ENCODE data around the gene CRYBA2. TPM values are rescaled to one million over a fixed set of nuclear protein-coding genes. Genes with fewer than 3 reads are reported as not detected.

The CRYBA2 gene
- total RNA-seq, 1 experiment from 2014 or later: not detected

- no peak for DNase-seq (ENCODE audit: low spot score)
These were observed 10.5 kb downstream of the CRYBA2 start for GRCh38 chr2:218982586-218983262.

- DNase-seq (ENCODE audit: low spot score): no peak
These were observed 11.2 kb downstream of the CRYBA2 start for GRCh38 chr2:218981881-218982585.

GRCh38 chr2:218981390-218981880 is 11.8 kb downstream of the CRYBA2 start:
- no peak for DNase-seq (ENCODE audit: low spot score)

GRCh38 chr2:218980735-218981389 is 12.4 kb downstream of the CRYBA2 start:
- DNase-seq (ENCODE audit: low spot score): no peak

- DNase-seq (ENCODE audit: low spot score): peak; percentile 76
These were observed 13.1 kb downstream of the CRYBA2 start for GRCh38 chr2:218979846-218980734.

- no peak for DNase-seq (ENCODE audit: low spot score)
These were observed 18.0 kb downstream of the CRYBA2 start for GRCh38 chr2:218975060-218975777.

GRCh38 chr2:218970894-218971293 is 22.3 kb downstream of the CRYBA2 start:
- DNase-seq (ENCODE audit: low spot score): no peak

GRCh38 chr2:218964041-218964771 is 29.0 kb downstream of the CRYBA2 start:
- DNase-seq (ENCODE audit: low spot score): peak; percentile 96

- DNase-seq (ENCODE audit: low spot score): peak; percentile 39
These were observed 29.6 kb downstream of the CRYBA2 start for GRCh38 chr2:218963601-218964000.

GRCh38 chr2:218962859-218963492 is 30.2 kb downstream of the CRYBA2 start:
- DNase-seq (ENCODE audit: low spot score): peak; percentile 98

GRCh38 chr2:218961651-218962570 is 31.3 kb downstream of the CRYBA2 start:
- no peak for DNase-seq (ENCODE audit: low spot score)

- DNase-seq (ENCODE audit: low spot score): no peak
These were observed 32.0 kb downstream of the CRYBA2 start for GRCh38 chr2:218961229-218961628.

GRCh38 chr2:218960309-218961165 is 32.7 kb downstream of the CRYBA2 start:
- DNase-seq (ENCODE audit: low spot score): no peak

GRCh38 chr2:218959761-218960308 is 33.4 kb downstream of the CRYBA2 start:
- no peak for DNase-seq (ENCODE audit: low spot score)

GRCh38 chr2:218959141-218959731 is 34.0 kb downstream of the CRYBA2 start, which contains the start of gene CDK5R2:
TSS of gene CDK5R2 (plus strand) at chr2:218959666. CDS start at chr2:218959821, 155 bp downstream.
- DNase-seq (ENCODE audit: low spot score): peak; percentile 86

GRCh38 chr2:218958276-218958675 is 34.9 kb downstream of the CRYBA2 start:
- DNase-seq (ENCODE audit: low spot score): no peak

GRCh38 chr2:218957671-218958070 is 35.6 kb downstream of the CRYBA2 start:
- DNase-seq (ENCODE audit: low spot score): no peak
